B cell (primary cell): ENCODE measurements around the gene EIF3L.

Experiments
- EZH2 ChIP-seq: IDR thresholded peaks from 2 replicates; pipeline ENCODE4 v1.6.1; 2012; ENCODE audit warnings: borderline replicate concordance, low read depth, mild to moderate bottlenecking, moderate library complexity, low read length; ENCODE audit not compliant: insufficient read depth, poor library complexity, severe bottlenecking
- TF ChIP-seq, protein P1 (sequence below): fragments of 200-600 bp; IDR thresholded peaks from one replicate; pipeline ENCODE4 v1.8.0; 2022; ENCODE audit warnings: antibody characterized with exemption, mild to moderate bottlenecking

DNA sequence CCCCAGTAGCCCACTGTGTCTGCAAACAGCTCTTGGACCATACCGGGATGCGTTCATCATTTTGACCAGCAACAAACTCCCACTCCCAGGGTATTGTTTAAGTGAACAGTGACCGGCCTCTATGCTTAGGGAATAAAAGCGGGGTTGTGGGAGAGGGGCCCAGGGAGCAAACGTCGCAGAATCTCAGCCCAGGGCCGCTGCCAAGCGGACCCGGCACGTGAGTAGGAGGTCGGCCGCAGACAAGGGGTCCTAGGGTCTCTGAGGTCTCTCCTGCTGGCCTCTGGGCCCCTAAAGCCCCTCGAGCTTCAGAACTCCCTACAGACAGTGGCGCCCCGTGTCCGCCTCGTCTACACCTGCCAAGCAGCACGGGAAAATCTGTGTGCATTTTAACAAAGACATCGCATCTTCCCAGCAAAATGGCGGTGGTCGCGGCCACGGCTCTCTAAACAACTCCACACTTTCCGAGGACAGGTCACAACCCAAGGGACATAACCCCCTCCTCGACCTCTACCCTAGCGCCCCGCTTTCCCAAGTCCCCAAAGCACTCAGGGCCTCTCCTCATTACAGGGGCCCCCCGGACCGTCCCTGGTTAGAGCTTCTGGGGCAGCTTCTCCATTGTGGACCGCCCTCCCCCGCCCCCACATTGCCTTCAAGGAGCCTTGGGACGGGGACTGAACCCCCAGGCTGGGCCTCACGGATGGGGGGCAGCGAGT lies 45.4 kb upstream of the EIF3L start:
- TF ChIP-seq EZH2, result no peak
- TF ChIP-seq, protein P1, sequence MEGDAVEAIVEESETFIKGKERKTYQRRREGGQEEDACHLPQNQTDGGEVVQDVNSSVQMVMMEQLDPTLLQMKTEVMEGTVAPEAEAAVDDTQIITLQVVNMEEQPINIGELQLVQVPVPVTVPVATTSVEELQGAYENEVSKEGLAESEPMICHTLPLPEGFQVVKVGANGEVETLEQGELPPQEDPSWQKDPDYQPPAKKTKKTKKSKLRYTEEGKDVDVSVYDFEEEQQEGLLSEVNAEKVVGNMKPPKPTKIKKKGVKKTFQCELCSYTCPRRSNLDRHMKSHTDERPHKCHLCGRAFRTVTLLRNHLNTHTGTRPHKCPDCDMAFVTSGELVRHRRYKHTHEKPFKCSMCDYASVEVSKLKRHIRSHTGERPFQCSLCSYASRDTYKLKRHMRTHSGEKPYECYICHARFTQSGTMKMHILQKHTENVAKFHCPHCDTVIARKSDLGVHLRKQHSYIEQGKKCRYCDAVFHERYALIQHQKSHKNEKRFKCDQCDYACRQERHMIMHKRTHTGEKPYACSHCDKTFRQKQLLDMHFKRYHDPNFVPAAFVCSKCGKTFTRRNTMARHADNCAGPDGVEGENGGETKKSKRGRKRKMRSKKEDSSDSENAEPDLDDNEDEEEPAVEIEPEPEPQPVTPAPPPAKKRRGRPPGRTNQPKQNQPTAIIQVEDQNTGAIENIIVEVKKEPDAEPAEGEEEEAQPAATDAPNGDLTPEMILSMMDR, result no peak
